ENCODE measurements around the gene MMP24.

The MMP24 gene

DNA sequence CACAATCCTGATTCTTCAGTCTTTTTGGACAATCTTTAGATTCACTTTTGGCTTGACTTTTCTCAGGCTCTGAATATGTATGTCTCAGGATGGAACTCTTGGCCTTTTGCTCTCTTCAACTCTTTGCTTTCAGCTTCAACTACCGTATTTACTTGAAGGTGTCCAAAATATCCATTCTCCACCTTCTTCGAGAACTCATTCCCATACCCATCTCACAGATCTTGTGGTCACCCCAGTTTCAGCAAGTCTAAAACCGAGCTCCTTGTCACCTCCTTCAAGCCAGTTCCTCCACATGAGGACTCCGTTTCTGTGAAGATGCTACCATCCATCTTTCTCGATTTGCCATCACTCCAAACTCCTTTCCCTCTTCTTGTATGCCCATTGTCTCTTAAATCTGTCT lies 2.0 kb upstream of the MMP24 start:
- no peak overlapping the region for H3K18ac ChIP-seq (ENCODE audit: low read length)
- no peak overlapping the region for H2AK5ac ChIP-seq (ENCODE audit: low read depth, low read length)
- no CpG with 5 or more reads among the region's 5 CpGs for WGBS, 2 donors (ENCODE audit: extremely low coverage in 2 of 2, insufficient read length in 2 of 2, insufficient replicate concordance in 1 of 2)
- no peak overlapping the region for H3K23ac ChIP-seq (ENCODE audit: low read depth, low read length, poor library complexity)
- no peak overlapping the region for H4K8ac ChIP-seq (ENCODE audit: low read depth, low read length)
- DNase-seq (ENCODE audit: low spot score), result no peak
- no peak overlapping the region for H2AFZ ChIP-seq (ENCODE audit: low read length)
- peaks cover 0 to 7% of the 10 kb centered on the region in 2 donors for H3K4me1 ChIP-seq (ENCODE audit: control insufficient read depth in 2 of 2, insufficient read depth in 1 of 2, low read depth in 1 of 2, low read length in 2 of 2)
- no peak overlapping the region for H2BK12ac ChIP-seq (ENCODE audit: low read length)
- no peak overlapping the region for H2BK120ac ChIP-seq (ENCODE audit: low read depth, low read length)
- no peak overlapping the region for H2BK15ac ChIP-seq (ENCODE audit: low read length)
- no peaks in the 10 kb centered on the region for H3K9me3 ChIP-seq (replicated peaks in 1 of 2; ENCODE audit: control insufficient read depth in 2 of 2, insufficient read depth in 1 of 2, low read depth in 1 of 2, low read length in 2 of 2)
- no peak overlapping the region for H3K27ac ChIP-seq (replicated peaks; ENCODE audit: low read length)
- H3K36me3 ChIP-seq (replicated peaks in 1 of 2; ENCODE audit: control insufficient read depth in 2 of 2, insufficient read depth in 2 of 2, low read length in 2 of 2), result no peaks in the 10 kb centered on the region
- H2BK5ac ChIP-seq (ENCODE audit: low read length), result no peak overlapping the region
- H4K91ac ChIP-seq (ENCODE audit: low read depth, low read length, poor library complexity), result no peak overlapping the region
- no peak overlapping the region for H3K4me3 ChIP-seq (ENCODE audit: low read length in 2 of 2)
- H3K14ac ChIP-seq (ENCODE audit: low read length), result no peak overlapping the region
- no peak overlapping the region for H3K9ac ChIP-seq (ENCODE audit: low read depth, low read length, poor library complexity)
- H3K4me2 ChIP-seq (ENCODE audit: insufficient read depth, low read length, poor library complexity, severe bottlenecking), result no peak overlapping the region
- H3K79me1 ChIP-seq (ENCODE audit: low read depth, low read length), result no peaks in the 10 kb centered on the region
- peaks cover 3 to 53% (median 16%) of the 10 kb centered on the region in 3 experiments for H3K27me3 ChIP-seq (ENCODE audit: control insufficient read depth in 3 of 3, insufficient read depth in 3 of 3, low read depth in 1 of 3, low read length in 3 of 3)
- H3K4ac ChIP-seq (ENCODE audit: low read length), result no peak overlapping the region

DNA sequence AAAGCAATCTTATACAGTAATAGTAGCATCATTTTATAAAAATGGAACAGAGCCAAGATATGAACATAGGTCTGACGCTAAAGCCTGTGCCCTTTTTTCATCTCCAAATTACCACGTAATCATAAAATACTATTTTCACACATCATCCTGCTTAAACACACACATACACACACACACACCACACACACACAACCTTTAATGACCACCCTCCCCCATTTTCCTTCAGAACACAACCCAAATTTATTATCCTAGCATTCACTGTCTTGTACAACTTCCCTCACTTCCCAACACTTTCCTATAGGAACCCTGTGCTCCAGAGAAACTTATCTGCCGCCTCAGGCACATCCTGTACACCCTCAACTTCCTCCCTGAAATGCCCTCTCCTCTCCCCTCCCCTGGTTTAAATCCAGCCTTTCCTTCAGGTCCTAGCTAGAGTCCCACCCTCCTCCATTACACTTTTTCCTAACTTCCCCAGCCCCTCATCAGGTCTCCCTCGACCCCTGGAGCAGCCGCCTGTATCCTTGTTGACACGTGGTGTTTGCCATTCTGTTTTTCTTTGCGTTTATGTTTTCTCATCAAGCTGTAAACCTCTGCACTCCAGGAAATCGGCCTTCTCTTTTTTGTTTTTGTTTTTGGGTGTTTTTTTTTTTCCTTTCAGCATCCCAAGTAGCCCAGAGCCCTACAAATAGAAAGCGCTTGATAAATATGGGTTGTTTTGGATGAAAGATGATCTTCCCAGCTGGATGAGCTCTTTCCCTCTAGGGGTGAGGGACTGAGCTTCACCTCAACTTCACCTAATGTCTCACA lies 968 bp upstream of the MMP24 start:
- Histone ChIP-seq H2BK5ac (ENCODE audit: low read length) (no peak overlapping the region), H2BK15ac (ENCODE audit: low read length) (no peak overlapping the region), H2AK5ac (ENCODE audit: low read depth, low read length) (no peak overlapping the region), H3K4me1 (ENCODE audit: control insufficient read depth in 2 of 2, insufficient read depth in 1 of 2, low read depth in 1 of 2, low read length in 2 of 2) (peaks cover 0 to 7% of the 10 kb centered on the region in 2 donors), H3K23ac (ENCODE audit: low read depth, low read length, poor library complexity) (no peak overlapping the region), H3K27ac (replicated peaks; ENCODE audit: low read length) (no peak overlapping the region), H2BK12ac (ENCODE audit: low read length) (no peak overlapping the region), H3K4me3 (ENCODE audit: low read length in 2 of 2) (no peak overlapping the region), H3K4me2 (ENCODE audit: insufficient read depth, low read length, poor library complexity, severe bottlenecking) (no peak overlapping the region), H4K91ac (ENCODE audit: low read depth, low read length, poor library complexity) (no peak overlapping the region), H3K79me1 (ENCODE audit: low read depth, low read length) (no peaks in the 10 kb centered on the region), H3K9ac (ENCODE audit: low read depth, low read length, poor library complexity) (no peak overlapping the region), H3K36me3 (replicated peaks in 1 of 2; ENCODE audit: control insufficient read depth in 2 of 2, insufficient read depth in 2 of 2, low read length in 2 of 2) (no peaks in the 10 kb centered on the region), H2AFZ (ENCODE audit: low read length) (no peak overlapping the region), H3K27me3 (ENCODE audit: control insufficient read depth in 3 of 3, insufficient read depth in 3 of 3, low read depth in 1 of 3, low read length in 3 of 3) (peaks cover 3 to 58% (median 16%) of the 10 kb centered on the region in 3 experiments), H4K8ac (ENCODE audit: low read depth, low read length) (no peak overlapping the region), H2BK120ac (ENCODE audit: low read depth, low read length) (no peak overlapping the region), H3K18ac (ENCODE audit: low read length) (no peak overlapping the region), H3K9me3 (replicated peaks in 1 of 2; ENCODE audit: control insufficient read depth in 2 of 2, insufficient read depth in 1 of 2, low read depth in 1 of 2, low read length in 2 of 2) (no peaks in the 10 kb centered on the region), H3K4ac (ENCODE audit: low read length) (no peak overlapping the region), H3K14ac (ENCODE audit: low read length) (no peak overlapping the region)
- no peak for DNase-seq (ENCODE audit: low spot score)
- WGBS, 2 donors (ENCODE audit: extremely low coverage in 2 of 2, insufficient read length in 2 of 2, insufficient replicate concordance in 1 of 2), result 100% methylated on average over 1 of the region's 9 CpGs; no CpG with 5 or more reads in 1 of the 2 donors

DNA sequence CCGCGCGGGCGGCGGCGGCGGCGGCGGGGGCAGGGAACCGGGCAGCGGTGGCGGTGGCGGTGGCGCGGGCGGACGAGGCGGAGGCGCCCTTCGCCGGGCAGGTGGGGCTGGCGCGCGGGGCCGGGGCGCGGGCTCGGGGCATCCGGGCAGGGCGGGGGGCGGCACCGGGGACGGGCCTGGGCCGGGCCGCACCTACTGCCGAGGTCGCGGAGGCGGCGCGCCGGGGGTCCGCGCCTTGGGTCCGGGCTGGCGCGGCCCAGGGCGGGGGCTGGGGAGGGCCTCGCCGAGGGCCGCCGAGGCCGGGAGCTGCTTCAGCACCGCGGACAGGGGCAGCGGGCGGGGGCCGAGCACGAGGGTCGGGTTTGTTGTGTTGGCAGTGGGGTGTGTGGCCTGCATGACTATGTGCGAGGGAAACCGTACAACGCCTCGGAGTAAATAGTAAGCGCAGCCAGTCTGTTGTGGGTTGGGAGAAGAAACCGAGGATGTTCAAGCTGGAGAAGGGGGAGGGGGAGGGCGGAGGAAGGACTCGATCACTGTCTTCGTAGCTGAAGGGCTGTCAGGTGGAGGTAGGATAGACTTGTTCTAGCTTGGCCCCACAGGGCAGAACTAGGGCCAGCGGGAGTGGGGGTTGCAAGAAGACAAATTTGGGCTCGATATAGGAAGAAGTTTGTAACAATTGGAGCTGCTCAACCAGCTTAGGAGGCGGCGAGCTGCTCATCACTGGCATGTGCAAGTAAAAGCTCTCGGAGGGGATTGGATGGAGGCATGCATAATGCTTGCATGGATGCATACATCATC lies 593 bp downstream of the MMP24 start:
- H2BK12ac ChIP-seq (ENCODE audit: low read length), result no peak overlapping the region
- no peak overlapping the region for H3K4ac ChIP-seq (ENCODE audit: low read length)
- H2BK5ac ChIP-seq (ENCODE audit: low read length), result no peak overlapping the region
- H3K4me3 ChIP-seq (ENCODE audit: low read length in 2 of 2), result peak overlapping the region; percentile 30 to 65
- WGBS, 2 donors (ENCODE audit: extremely low coverage in 2 of 2, insufficient read length in 2 of 2, insufficient replicate concordance in 1 of 2), result no CpG with 5 or more reads among the region's 74 CpGs
- no peak overlapping the region for H4K91ac ChIP-seq (ENCODE audit: low read depth, low read length, poor library complexity)
- no peak overlapping the region for H4K8ac ChIP-seq (ENCODE audit: low read depth, low read length)
- no peak overlapping the region for H2BK15ac ChIP-seq (ENCODE audit: low read length)
- no peaks in the 10 kb centered on the region for H3K79me1 ChIP-seq (ENCODE audit: low read depth, low read length)
- no peak overlapping the region for H3K27ac ChIP-seq (replicated peaks; ENCODE audit: low read length)
- no peak overlapping the region for H2AK5ac ChIP-seq (ENCODE audit: low read depth, low read length)
- no peak overlapping the region for H3K23ac ChIP-seq (ENCODE audit: low read depth, low read length, poor library complexity)
- H3K9ac ChIP-seq (ENCODE audit: low read depth, low read length, poor library complexity), result peak overlapping the region; percentile 27
- H3K4me2 ChIP-seq (ENCODE audit: insufficient read depth, low read length, poor library complexity, severe bottlenecking), result peak overlapping the region; percentile 80
- H3K18ac ChIP-seq (ENCODE audit: low read length), result no peak overlapping the region
- DNase-seq (ENCODE audit: low spot score), result peak; percentile 72
- H2BK120ac ChIP-seq (ENCODE audit: low read depth, low read length), result no peak overlapping the region
- H3K27me3 ChIP-seq (ENCODE audit: control insufficient read depth in 3 of 3, insufficient read depth in 3 of 3, low read depth in 1 of 3, low read length in 3 of 3), result peaks cover 3 to 60% (median 16%) of the 10 kb centered on the region in 3 experiments
- no peaks in the 10 kb centered on the region for H3K36me3 ChIP-seq (replicated peaks in 1 of 2; ENCODE audit: control insufficient read depth in 2 of 2, insufficient read depth in 2 of 2, low read length in 2 of 2)
- peak overlapping the region; percentile 24 for H2AFZ ChIP-seq (ENCODE audit: low read length)
- H3K9me3 ChIP-seq (replicated peaks in 1 of 2; ENCODE audit: control insufficient read depth in 2 of 2, insufficient read depth in 1 of 2, low read depth in 1 of 2, low read length in 2 of 2), result no peaks in the 10 kb centered on the region
- H3K14ac ChIP-seq (ENCODE audit: low read length), result no peak overlapping the region
- H3K4me1 ChIP-seq (ENCODE audit: control insufficient read depth in 2 of 2, insufficient read depth in 1 of 2, low read depth in 1 of 2, low read length in 2 of 2), result peaks cover 0 to 7% of the 10 kb centered on the region in 2 donors

GRCh38 chr20:35232575-35232974 lies 6.1 kb downstream of the MMP24 start:
- Histone ChIP-seq H4K8ac (ENCODE audit: low read depth, low read length) (no peak overlapping the region), H3K79me1 (ENCODE audit: low read depth, low read length) (no peaks in the 10 kb centered on the region), H3K14ac (ENCODE audit: low read length) (no peak overlapping the region), H3K4me1 (ENCODE audit: control insufficient read depth in 2 of 2, insufficient read depth in 1 of 2, low read depth in 1 of 2, low read length in 2 of 2) (no peaks in the 10 kb centered on the region), H2BK12ac (ENCODE audit: low read length) (no peak overlapping the region), H3K9ac (ENCODE audit: low read depth, low read length, poor library complexity) (no peak overlapping the region), H3K36me3 (replicated peaks in 1 of 2; ENCODE audit: control insufficient read depth in 2 of 2, insufficient read depth in 2 of 2, low read length in 2 of 2) (no peaks in the 10 kb centered on the region), H3K18ac (ENCODE audit: low read length) (no peak overlapping the region), H3K4me2 (ENCODE audit: insufficient read depth, low read length, poor library complexity, severe bottlenecking) (no peak overlapping the region), H2BK5ac (ENCODE audit: low read length) (no peak overlapping the region), H3K23ac (ENCODE audit: low read depth, low read length, poor library complexity) (no peak overlapping the region), H3K4me3 (ENCODE audit: low read length in 2 of 2) (no peak overlapping the region), H3K27me3 (ENCODE audit: control insufficient read depth in 3 of 3, insufficient read depth in 3 of 3, low read depth in 1 of 3, low read length in 3 of 3) (peaks cover 0 to 36% (median 2%) of the 10 kb centered on the region in 3 experiments), H2AK5ac (ENCODE audit: low read depth, low read length) (no peak overlapping the region), H2BK120ac (ENCODE audit: low read depth, low read length) (no peak overlapping the region), H4K91ac (ENCODE audit: low read depth, low read length, poor library complexity) (no peak overlapping the region), H3K4ac (ENCODE audit: low read length) (no peak overlapping the region), H2BK15ac (ENCODE audit: low read length) (no peak overlapping the region), H3K27ac (replicated peaks; ENCODE audit: low read length) (no peak overlapping the region), H3K9me3 (replicated peaks in 1 of 2; ENCODE audit: control insufficient read depth in 2 of 2, insufficient read depth in 1 of 2, low read depth in 1 of 2, low read length in 2 of 2) (no peaks in the 10 kb centered on the region), H2AFZ (ENCODE audit: low read length) (no peak overlapping the region)
- DNase-seq (ENCODE audit: low spot score), result no peak
- WGBS, 2 donors (ENCODE audit: extremely low coverage in 2 of 2, insufficient read length in 2 of 2, insufficient replicate concordance in 1 of 2), result no CpG with 5 or more reads among the region's 2 CpGs
